HG02763 (cell line): ENCODE data around the gene CSGALNACT2.
A peak's percentile ranks its signal among the peaks of the same experiment; 100 is the strongest.

Experiments used
- ATAC-seq: cut with Tn5 transposase; IDR thresholded peaks from one replicate; pipeline ENCODE4 v1.9.1; 2021; ENCODE audit warnings: mild to moderate bottlenecking, moderate library complexity; ENCODE audit not compliant: unreplicated experiment

CSGALNACT2 gene

DNA sequence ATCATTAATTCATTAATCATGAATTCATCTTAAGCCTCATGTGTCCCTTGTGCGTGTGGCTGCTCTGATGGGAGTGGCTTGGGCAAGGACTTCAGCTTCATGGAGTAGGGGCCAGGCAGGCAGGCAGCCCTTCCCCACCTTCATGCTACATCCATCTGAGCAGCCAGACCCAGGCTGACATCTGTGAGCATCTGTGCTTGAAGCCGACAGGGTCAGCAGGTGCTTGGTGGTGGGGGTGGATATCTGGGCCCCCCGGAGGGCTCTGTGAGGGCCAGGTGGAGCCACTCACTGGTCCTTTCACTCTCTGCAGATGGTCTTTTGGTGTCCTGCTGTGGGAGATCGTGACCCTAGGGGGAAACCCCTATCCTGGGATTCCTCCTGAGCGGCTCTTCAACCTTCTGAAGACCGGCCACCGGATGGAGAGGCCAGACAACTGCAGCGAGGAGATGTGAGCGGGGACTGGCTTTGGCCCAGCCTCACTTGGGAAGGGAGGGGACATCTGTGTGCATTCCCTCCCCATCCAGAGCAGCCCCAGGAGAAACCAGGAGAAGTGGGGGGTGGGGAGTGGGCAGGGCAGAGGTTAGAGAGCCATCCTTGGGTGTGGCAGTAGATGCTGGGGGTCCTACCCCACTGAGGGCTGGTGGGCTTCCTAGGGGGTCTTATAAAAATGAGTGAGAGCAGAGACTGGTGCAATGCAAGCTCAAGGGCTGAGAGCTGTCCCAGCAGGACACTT lies 14.7 kb upstream of the CSGALNACT2 start:
- ATAC-seq, result no peak

DNA sequence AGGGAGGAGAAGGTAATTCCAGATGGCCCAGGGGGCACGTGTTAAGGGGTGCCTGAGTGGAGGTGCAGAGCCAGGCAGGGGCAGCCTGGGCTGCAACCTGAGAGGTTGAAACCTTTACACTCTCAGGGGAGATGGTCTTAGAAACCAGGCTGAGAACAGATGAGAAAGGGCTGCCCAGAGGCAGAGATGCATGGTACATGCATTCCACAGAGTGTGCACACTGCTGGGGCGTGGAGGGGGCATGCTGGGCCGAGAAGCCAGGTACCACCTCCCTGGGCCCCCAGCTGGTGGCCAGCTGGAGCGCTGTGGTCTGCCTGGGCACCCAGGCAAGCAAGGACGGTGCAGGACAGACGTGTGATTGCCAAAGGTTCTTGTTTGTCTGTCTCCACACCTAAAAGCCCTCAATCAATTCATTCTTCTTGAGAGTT lies 14.1 kb upstream of the CSGALNACT2 start:
- no peak for ATAC-seq

DNA sequence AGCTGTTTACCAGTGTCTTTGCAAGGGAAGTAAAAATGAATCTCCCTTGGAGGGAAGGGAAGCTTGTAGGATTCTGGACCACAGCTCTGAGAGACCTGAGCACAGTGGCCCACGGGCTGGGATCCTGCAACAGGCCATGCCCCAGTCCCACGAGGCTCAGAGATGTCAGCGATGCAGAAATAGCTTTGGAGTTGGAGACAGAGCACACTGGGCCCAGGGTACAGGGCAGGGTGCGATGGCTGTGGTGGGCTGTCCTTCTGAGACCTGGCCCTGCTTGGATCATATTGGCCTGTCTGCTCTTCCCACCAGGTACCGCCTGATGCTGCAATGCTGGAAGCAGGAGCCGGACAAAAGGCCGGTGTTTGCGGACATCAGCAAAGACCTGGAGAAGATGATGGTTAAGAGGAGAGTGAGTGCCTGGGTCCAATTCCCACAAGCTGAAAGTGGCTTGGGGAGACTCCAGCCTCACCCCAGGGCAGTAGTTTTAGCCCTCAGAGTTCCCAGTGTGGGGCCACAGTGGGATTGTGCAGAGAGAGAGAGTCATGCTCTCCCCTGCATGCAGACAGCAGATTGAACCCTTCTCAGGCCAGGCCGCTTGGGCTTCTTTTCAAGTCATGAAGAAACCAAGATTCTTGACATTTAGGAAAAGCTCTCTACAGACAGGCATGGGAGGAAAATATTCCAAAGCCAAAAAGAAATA lies 13.5 kb upstream of the CSGALNACT2 start:
- no peak for ATAC-seq

DNA sequence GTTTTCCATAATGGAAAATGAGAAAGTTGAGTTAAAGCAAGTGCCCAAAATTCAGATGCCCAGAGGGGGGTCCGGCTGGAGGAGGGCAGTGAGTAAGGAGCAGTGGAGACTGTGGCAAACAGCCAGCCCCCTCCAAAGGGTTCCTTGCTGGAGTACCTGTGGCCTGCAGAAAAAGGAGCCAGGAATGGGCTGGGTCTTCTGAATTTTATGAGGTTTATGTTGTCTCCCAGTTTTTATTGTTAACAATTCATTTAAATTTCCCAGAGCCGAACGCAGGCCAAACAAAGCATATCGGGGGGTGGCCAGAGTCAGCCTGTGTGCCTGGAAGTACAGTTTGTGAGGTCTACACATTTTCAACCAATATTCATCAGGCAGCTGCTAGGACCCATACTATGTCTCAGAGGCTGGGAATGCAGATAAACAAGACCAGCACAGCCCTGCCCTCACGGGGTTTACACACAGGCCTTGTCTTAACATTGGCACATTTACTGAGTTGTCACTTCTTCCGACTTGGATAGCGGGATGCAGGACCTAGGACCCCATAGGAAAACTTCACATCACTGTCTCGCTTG lies 12.9 kb upstream of the CSGALNACT2 start:
- ATAC-seq, result no peak

DNA sequence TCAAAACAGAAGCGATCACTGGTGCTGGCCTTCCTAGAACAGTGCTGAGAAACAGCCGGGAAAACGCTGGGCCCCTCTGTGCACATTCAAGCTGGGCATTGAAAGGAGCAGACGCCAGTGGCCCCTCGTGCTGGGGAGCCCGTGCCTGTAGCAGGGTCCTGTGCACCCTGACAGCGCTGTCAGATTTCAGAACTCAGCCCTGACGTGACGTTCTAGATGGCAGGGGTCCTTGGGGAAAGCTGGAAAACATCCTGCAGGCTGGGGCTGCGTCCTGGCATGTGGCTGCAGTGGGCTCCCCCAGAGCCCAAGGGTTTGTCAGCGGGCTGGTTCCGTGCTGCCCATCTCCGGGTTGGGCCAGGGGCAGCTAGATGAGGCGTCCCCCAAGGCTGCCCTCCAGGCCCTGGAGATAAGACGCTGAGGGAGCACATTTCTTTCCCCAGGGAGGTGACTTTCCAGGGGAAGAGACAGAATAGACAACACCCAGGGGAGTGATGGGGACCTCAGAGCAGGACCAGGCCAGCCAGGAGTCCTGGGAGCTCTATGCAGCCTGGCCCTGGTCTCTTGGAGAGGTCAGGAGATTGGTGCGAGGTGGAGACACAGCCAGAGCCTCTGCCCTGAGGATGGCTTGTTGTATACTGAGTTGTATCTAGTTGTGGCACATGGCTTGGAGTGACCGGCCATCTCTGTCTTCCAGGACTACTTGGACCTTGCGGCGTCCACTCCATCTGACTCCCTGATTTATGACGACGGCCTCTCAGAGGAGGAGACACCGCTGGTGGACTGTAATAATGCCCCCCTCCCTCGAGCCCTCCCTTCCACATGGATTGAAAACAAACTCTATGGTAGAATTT lies 12.1 kb upstream of the CSGALNACT2 start:
- ATAC-seq, result no peak

DNA sequence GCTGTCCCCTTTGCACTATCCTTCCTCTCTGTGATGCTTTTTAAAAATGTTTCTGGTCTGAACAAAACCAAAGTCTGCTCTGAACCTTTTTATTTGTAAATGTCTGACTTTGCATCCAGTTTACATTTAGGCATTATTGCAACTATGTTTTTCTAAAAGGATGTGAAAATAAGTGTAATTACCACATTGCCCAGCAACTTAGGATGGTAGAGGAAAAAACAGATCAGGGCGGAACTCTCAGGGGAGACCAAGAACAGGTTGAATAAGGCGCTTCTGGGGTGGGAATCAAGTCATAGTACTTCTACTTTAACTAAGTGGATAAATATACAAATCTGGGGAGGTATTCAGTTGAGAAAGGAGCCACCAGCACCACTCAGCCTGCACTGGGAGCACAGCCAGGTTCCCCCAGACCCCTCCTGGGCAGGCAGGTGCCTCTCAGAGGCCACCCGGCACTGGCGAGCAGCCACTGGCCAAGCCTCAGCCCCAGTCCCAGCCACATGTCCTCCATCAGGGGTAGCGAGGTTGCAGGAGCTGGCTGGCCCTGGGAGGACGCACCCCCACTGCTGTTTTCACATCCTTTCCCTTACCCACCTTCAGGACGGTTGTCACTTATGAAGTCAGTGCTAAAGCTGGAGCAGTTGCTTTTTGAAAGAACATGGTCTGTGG lies 11.4 kb upstream of the CSGALNACT2 start:
- peak; percentile 51 for ATAC-seq

DNA sequence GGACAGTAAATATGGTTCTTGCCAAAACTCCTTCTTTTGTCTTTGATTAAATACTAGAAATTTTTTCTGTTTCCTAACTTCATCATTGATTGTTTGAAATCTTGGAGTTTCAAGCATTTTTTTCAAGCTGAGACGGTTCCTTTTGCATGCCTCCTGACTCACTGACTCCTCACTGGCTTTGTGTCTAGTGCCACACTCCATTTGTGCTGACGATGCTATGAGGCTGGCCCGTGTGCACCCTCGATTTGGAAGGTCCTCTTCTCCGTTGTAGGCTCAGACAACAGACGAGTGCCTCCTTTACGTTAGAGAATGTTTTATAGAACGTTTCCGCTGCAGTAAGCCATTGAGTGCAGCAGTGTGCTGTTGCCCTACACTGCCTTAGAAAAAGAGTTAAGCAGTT lies 10.8 kb upstream of the CSGALNACT2 start:
- ATAC-seq, result no peak

DNA sequence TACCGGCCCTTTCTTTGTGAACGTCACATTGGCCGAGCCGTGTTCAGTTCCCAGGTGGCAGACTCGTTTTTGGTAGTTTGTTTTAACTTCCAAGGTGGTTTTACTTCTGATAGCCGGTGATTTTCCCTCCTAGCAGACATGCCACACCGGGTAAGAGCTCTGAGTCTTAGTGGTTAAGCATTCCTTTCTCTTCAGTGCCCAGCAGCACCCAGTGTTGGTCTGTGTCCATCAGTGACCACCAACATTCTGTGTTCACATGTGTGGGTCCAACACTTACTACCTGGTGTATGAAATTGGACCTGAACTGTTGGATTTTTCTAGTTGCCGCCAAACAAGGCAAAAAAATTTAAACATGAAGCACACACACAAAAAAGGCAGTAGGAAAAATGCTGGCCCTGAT lies 9.9 kb upstream of the CSGALNACT2 start:
- ATAC-seq, result no peak

DNA sequence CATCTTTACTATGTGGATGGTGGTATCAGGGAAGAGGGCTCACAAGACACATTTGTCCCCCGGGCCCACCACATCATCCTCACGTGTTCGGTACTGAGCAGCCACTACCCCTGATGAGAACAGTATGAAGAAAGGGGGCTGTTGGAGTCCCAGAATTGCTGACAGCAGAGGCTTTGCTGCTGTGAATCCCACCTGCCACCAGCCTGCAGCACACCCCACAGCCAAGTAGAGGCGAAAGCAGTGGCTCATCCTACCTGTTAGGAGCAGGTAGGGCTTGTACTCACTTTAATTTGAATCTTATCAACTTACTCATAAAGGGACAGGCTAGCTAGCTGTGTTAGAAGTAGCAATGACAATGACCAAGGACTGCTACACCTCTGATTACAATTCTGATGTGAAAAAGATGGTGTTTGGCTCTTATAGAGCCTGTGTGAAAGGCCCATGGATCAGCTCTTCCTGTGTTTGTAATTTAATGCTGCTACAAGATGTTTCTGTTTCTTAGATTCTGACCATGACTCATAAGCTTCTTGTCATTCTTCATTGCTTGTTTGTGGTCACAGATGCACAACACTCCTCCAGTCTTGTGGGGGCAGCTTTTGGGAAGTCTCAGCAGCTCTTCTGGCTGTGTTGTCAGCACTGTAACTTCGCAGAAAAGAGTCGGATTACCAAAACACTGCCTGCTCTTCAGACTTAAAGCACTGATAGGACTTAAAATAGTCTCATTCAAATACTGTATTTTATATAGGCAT lies 9.1 kb upstream of the CSGALNACT2 start:
- ATAC-seq, result peak; percentile 57

DNA sequence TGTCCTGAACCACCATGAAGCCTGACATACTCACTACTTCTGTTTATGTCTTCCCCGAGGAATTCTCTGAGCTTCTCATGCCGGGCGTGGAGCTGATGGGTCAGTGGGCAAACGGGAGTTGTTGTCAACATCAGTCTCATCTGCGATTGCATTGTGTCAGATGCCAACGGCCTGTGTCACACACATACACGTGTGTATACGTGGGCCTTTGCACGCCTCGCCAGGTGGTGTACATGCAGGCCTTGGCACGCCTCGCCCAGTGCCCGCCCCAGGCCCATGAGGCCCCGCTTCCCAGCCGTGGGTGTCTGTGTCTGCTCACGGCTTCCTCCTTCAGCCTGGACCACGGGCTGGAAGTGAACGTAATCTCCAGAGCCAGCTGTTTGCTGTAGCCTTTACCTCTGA lies 7.5 kb upstream of the CSGALNACT2 start:
- no peak for ATAC-seq

DNA sequence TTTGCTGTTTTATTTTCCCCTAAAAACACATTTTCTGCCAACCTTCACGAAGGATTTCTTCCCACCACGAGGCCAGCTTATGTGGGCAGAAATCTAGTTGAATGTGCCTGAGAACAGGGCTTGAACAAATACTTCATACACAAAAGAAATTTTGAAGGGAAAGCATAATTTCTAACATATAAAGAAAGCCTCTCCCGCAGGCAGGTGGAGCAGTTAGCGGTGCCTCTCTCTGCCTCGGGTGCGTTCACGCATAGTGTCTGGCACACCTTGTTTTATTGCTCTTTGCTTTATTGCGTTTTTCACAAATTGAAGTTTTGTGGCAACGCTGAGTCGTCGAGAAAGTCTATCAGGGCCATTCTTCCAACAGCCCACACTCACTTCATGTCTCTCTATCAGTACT lies 7.0 kb upstream of the CSGALNACT2 start:
- no peak for ATAC-seq

DNA sequence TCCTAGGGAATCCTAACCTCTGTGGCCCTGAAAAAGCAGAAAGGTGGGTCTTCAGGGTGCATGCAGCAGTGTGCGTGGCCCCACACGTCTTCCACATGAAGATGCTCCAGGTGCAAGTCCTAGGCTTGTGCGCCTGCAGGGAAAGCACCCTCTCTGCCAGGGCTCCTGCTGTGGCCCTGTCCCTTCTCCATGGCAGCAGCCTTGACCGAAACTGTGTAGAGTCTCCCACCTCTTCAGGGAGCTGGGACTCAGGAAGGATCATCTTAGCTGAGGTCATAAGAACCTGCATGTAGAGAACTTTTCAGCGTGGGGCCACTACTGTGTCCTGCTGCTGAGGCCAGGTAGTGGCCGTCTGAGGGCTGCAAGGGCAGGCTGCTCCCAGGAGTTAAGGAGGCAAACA lies 6.3 kb upstream of the CSGALNACT2 start:
- no peak for ATAC-seq

DNA sequence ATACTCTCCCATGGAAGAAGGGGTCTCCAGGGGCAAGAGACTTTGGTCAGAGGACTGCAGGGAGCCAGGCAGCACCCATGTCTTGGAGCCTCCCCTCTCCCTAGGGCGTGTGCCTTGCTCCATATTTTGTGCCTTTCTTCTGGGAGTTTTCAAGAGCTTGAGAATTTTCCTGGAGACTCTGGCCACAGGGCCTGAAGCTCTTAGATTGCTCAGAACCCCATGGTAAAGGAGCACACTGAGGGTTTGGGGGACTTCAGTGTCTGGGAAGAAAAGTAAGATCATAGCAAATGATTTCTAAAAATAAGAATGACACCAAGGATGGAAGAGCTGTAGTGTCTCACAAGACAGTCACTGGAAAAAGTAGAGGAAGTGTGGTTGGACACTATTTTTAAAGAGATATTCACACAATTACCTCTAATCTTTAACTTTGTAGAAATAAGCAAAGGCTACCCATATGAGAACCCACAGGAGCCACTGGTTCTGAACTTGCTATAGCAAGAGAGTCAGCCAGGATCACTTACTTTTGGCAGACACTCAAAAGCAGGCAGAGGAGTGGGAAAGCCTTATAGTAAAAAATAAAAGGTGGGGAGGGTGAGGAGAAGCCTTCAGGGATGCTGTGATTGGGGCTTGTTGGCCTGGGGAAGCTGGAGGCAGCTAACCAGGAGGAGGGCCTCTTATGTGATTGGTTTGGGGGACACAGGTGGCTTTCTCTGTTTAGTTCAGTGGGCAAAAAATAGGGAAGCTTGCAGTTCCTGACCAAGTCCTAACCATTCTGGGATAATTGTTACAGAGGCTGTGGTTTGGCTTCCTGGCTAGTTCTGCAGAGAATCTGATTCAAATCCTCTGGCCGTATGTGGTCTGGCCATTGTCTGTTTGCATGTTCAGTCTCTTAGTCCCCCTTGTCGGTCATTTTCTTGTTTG lies 5.1 kb upstream of the CSGALNACT2 start:
- no peak for ATAC-seq

DNA sequence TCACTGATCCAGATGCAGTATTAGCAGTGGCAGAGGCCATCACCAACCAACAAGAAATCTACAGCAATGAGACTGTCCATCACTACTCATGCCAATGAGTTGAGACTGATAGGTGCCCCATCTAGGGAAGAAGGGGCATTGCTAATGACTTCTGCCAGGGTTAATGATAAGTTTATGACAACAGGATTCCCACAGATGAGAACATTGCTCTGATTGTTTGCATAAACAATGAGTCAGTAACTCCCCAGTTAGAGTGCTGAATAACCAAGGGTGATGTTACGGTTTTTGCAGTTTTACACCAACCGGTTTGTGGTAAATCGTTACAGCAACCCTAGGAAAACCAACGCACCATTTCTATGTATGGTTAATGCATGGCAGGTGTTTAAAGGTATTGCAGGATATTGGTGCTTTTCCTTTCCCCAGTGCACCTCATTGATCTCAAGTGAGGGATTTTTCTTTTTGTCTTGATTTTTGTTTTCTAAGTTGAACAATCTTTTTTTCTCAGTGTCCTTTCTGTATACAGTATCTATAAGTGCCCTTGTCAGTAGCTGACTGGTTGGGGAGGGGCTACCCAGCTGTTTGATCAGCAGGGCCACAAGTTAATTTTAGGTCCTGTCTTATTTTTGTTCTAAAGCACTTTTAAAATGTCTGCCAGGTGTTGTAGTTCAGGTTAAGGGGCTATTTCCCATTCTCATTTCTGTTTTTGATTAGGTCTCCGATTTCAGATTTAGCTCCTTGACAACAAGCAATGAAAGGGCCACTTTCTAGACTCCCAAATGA lies 3.9 kb upstream of the CSGALNACT2 start:
- no peak for ATAC-seq

DNA sequence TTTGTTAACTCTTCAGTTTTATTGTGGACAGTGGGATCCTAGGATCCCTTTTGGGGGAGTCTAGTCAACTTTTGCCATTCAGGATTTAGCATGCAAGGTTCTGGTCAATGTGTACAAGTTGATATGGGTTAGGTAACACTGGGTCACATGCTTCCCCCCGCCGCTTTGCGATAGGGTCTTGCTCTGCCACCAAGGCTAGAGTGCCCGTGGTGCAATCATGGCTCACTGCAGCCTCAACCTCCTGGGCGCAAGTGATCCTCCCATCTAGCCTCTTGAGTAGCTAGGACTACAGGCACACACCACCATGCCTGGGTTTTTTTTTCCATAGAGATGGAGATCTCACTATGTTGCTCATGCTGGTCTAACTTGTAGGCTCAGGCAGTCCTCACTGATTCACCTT lies 3.2 kb upstream of the CSGALNACT2 start:
- no peak for ATAC-seq

DNA sequence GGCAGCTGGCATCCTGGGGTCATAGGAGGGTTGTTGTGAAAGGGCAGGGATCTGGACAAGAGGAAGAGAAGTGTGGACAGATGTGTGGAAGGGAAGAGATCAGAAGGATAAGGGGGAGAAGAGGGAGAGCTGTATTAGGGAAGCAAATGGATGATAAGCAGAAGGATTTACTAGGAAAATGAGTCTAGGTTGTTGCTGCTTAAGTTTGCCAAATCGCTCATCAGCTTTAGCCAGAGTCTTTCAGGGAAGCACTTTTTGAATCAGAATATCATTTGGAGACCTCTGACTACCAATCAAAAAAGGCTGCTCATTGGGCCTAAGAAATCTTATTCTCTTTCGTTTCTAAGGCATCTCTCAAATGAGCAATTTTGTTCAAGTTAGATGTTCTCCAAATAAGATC lies 2.6 kb upstream of the CSGALNACT2 start:
- no peak for ATAC-seq

DNA sequence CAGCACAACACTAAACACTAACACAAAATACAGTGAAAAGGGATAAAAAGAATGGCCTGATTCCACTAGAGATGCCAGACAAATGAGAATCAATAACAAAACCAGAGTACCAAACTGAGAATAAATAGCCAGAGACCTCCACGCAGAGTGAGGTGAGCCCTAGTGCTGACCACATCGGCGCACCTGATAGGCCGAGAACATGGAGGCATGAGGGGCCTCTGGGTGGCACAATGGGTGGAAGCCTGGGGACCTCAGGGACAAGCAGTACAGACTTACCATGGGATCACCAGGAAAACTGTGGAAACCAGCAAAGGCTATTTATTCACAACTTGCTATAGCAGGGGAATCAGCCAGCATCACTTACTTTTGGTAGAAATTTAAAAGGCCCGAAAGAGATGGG lies 1.8 kb upstream of the CSGALNACT2 start:
- no peak for ATAC-seq

DNA sequence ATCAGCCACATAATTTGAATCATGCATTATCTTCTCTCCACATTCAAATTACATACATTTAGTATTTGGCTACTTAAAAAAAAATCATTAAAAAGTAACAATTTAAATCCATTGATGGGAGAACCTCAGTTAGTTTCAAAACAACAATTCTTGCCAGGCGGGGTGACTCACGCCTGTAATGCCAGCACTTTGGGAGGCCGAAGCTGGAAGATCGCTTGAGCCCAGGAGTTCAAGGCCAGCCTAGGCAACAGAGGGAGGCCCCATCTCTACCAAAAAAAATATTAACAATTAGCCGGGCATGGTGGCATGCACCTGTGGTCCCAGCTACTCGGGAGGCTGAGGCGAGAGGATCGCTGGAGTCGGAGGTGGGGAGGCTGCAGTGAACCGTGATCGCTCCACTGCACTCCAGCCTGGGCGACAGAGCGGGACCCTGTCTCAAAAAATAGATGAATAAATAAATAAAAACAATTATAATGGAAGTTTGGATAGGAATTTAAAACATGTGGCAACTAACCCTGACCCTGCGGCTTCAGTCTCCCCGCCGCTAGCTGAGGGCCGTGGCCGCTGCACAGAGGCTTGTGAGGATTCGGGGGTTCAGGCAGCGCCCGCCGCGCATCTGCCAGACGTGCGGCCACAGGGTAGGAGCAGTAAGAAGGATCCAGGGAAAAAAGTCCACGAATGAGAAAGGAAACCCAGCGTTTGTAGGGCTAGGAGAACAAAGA lies 1.1 kb upstream of the CSGALNACT2 start:
- no peak for ATAC-seq
